GM18498 (cell line): Measurements from ENCODE around the gene NRSN2.

ENCODE experiments used
- ATAC-seq: cut with Tn5 transposase; IDR thresholded peaks from one replicate; pipeline ENCODE4 v1.9.1; 2021; ENCODE audit warnings: mild to moderate bottlenecking, moderate library complexity; ENCODE audit not compliant: unreplicated experiment

NRSN2 gene, protein sequence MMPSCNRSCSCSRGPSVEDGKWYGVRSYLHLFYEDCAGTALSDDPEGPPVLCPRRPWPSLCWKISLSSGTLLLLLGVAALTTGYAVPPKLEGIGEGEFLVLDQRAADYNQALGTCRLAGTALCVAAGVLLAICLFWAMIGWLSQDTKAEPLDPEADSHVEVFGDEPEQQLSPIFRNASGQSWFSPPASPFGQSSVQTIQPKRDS

DNA sequence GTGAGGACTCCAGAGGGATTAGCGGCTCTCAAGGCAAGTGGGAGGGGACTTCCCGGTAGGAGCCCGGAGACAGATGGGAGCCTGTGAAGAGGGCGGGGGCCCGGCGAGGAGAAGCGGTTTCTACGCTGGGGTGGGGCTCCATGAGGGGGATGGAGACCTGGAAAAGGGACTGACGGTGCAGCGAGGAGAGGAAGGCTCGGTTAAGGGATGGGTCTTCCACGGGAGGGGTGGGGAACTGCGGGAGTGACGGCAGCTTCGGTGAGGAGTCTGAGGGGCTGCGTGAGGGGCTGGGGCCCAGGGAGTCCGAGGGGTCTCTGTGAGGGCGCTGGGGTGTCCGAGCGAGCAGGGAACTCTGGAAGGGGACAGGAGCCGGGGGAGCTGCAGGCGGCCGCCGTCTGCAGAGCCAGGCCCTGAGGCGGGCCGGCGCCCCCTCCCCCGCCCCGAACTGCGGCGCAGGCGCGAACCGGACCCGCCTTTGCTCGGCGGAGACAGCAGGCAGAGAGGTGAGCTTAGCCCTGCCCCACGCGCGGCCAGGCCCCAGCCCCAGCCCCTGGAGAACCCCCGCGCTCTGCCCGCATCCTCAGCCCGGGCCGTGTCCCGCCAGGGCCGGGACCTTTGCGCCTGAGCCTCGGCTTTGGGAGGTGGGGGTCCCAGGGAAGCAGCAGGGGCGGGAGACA, at the start of gene NRSN2:
TSS of gene NRSN2 (plus strand) at position 472 of the 677 bp plus-strand sequence. CDS start 2,533 bp downstream, outside the sequence.
- ATAC-seq: peak; percentile 35

DNA sequence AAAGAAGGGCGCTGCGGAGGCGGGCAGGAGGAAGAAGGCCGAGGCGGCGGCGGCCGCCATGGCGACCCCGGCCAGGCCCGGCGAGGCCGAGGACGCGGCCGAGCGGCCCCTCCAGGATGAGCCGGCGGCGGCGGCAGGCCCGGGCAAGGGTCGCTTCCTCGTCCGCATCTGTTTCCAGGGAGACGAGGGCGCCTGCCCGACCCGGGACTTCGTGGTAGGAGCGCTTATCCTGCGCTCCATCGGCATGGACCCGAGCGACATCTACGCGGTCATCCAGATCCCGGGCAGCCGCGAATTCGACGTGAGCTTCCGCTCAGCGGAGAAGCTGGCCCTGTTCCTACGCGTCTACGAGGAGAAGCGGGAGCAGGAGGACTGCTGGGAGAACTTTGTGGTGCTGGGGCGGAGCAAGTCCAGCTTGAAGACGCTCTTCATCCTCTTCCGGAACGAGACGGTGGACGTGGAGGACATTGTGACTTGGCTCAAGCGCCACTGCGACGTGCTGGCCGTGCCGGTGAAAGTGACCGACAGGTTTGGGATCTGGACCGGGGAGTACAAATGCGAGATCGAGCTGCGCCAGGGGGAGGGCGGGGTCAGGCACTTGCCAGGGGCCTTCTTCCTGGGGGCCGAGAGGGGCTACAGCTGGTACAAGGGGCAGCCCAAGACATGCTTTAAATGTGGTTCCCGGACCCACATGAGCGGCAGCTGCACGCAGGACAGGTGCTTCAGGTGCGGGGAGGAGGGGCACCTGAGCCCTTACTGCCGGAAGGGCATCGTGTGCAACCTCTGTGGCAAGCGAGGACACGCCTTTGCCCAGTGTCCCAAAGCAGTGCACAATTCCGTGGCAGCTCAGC, 48.8 kb upstream of the NRSN2 start:
- peak; percentile 25 for ATAC-seq

DNA sequence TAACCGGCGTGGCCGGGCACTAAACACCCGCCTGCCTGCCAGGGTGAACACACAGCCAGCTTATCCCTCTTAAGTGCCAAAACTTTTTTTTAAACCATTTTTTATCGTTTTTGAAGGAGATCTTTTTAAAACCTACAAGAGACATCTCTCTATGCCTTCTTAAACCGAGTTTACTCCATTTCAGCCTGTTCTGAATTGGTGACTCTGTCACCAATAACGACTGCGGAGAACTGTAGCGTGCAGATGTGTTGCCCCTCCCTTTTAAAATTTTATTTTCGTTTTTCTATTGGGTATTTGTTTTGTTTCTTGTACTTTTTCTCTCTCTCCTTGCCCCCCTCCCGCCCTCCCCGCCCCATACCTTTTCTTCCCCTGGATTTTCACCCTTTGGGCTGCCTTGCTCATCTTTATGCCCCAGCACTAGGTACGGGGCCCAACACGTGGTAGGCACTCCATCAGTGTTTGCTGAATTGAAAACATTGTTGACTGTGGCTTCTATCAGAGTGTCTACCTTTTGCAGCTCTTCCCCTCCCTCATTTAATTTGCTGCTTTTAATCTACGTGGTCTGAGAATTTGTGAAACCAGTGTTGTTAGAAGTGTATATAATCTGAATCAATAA, 48.0 kb upstream of the NRSN2 start:
- ATAC-seq: no peak

DNA sequence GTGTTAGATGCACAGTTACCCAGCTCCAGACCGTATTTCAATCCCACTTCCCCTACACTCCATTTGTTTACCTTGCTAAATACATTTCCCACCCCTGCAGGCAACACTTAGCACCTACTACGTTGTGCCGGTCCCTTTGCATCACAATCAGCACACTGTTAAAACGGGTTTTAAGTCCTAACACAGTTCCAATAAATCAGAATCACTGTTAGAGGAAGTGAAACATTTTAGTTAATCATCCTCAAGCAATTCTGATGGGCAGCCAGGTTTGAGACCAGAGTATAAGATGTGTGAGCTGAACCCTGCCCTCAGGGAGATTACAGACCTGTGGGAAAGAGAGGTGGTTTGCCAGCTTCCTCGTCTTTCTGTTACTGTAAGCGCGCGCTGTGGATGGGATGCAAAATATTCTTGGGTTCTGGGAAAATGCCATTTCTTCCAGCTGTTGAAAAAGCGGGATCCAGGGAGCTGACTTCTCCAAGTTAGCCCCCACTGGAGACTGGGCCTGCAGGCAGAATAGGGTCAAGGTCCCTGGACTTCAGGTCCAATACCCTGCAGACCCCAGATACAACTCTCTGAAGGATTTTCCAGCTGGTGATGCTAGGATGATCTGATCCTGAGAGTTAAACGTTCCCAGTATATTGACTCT, 46.4 kb upstream of the NRSN2 start:
- ATAC-seq: no peak

DNA sequence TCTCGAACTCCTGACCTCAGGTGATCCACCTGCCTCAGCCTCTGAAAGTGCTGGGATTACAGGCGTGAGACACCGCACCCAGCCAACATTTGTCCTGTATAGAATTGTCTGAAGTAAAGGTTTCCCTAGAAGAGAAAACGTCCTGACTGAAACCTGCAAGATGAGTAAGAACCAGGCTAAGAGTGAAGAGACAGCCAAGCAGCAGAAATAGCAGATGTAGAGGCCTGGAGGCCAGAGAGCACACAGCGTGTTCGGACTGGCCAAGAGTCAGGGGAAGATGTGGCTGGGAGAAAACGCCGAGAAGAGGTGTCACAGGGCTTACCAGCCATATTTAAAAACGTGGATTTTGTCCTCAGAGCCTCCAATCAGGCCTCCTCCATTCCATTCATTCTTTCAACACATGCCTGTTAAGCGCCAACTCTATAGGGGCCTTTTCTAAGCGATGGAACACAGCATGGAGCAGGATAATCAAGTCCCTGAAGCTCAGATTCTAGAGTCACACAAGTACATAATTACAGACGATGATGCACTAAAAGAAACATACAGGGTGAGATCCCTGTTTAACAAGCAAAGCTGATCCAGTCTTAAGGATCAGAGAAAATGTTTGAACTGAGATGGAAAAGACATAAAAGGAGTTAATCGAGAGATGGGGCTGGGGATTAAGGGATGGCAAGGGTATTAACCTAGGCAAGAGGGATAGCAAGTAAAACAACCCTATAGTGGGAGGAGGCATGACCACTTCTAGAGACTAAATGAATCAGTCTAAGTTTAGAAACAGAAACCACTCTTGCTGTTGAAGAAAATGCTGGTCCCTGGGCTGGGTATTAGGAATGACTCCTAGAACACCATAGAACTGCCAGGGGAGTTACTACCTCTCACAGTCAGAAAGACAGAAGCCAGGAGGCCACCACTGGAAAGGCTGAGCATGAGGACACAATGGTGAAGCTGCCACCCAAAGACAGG, 44.7 kb upstream of the NRSN2 start:
- ATAC-seq: no peak

DNA sequence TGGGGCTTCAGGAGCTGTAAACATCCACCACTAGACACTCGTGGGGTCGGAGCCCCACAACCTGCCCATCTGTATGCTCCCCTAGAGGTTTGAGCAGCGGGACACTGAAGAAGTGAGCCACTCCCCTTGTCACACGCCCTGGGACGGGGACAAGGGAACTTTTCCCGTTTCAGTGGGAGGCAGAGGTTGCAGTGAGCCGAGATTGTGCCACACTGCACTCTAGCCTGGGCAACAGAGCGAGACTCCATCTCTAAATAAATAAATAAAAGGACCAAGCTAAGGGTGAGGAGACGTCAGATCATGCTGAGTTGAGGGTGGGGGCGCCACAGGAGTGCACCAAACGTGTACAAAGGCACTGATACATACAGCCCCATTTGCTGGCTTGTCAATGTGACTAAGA, 41.2 kb upstream of the NRSN2 start:
- ATAC-seq: no peak

DNA sequence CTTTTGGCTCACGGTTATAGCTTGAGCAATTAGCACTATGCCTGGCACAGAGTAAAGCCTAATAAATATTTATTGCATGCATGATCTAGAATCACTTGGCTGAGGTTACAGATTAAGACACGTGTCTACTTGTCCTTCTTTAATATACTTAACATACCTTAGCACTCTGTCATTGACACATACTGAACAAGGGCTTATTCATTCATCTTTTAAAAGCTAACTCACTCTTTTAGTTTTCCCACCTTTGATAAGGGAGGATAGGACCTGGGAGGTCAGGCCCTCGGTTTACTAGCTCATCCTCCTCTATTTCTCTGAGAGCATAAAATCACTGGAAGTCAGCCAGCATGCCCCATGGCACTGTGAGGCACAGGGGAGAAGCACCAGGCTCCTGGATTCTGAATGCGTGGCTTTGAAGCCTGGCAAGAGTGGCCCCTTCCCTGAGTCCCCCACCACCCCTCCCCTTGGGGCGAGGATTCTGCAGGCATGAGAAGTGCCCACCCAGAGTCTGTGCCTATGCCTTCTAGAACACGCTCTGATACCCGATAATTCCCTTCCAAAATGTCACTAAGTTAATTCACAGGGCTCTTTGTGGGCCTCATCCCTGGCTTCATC, 38.4 kb upstream of the NRSN2 start:
- no peak for ATAC-seq

DNA sequence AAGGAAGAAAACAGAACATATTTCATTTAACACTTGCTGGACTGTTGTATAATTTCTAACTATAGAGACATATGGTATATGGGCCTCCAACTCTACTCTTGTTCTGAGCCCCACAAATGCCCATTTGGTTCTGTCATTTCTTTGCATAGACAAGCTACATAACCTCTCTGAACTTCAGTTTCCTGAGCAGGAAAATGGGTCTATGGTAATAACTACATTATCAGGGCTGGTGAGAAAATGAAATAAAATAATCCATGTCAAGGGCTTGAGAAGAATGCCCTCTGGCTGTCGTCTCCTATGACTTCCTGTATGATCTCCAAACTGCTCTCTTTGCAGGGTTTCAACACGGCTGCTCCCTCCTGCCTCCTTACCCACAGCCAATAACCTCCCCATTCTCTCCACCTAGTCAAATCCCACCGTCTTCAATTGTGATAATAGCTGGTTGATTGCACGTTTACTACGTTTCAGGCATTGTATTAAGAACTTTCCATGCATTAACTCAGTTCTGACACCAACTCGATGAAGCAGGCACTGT, 37.5 kb upstream of the NRSN2 start:
- ATAC-seq: no peak

DNA sequence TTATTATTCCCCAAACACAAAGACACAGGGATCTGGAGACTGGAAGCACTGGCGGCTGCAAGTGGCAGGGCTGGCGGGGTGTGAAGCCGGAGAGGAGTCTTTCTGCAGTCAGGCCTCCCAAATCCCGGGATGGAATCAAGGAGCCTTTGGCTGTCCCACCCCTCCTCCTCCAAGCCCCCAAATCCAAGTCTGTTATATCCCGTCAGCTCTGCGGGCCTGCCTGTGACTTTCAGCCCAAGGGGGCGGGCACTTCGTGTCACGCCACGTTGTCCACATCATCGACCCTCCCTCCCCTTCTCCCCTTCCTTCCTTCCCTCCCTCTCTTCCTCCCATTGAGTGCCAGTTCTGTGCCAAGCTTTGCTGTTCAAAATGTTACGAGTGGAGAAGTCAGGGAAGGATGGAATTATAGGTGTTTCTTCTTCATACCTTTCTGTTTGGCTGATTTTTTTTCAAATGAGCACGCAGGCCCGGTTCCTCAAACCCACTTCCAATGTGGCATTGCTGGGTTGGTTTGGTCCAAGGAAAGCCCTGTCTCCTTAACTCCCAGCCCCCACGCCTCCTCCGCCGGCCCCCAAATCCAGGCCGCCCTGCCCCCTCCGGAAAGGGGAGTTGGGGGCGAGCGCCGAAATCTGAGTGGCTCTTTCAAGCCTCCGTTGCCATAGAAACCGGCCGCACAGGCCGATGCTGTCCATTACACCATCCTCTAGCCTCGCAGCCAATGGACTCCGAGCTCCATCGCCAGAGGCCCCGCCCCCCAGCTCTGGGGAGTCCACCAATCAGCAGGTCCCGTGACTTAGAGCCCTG, 36.9 kb upstream of the NRSN2 start:
- peak; percentile 99 for ATAC-seq

DNA sequence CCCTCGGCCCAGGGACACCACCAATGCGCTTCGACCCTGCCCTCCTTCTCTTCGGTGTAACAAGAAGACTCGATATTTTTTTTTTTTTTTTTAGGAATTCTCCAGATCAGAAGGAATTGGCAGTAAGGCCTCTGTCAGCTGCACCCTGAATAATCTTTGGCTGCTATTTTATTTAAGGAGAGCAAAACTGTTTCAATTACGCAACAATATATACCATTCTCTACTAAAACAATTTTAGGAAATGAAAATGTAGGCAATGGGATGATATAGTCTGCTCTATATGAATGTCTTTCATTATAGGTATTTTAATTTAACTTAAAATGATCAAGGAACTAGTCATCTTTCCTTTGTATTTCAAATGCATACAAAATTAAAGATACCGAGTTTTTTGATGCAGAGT, 36.3 kb upstream of the NRSN2 start:
- ATAC-seq: no peak

DNA sequence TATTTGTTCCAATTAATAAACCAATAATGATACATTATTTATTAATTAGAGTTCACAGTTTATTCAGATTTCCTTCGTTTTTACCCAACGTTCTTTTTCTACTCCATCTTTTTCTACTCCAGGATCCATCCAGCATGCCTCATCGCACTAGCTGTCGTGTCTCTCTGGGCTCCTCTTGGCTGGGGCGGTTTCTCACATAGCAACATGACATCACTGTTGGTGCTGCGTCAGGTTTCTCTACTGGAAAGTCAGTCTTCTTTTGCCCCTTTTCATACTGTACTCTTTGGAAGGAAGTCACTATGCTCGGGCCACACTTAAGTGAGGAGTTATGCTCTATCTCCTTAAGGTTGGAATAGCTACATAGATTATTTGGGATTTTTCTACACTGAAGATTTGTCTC, 35.3 kb upstream of the NRSN2 start:
- no peak for ATAC-seq

DNA sequence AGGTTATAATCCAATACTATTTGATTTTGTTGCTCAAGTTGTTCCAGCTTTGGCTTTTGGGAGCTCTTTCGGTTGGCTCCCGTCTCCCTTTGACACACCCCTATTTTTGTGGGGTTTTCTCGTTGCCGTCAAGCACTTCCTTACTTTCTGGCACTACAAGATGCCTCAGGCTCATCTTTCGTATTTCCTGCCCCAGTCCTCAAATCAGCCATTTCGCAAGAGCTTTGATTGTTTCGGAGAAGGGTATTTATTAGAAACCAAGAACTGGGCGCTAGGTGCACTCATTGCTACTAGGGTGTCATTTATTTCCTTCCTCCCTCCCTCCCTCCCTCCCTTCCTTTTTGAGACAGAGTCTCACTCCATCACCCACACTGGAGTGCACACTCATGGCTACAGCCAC, 34.8 kb upstream of the NRSN2 start:
- no peak for ATAC-seq

DNA sequence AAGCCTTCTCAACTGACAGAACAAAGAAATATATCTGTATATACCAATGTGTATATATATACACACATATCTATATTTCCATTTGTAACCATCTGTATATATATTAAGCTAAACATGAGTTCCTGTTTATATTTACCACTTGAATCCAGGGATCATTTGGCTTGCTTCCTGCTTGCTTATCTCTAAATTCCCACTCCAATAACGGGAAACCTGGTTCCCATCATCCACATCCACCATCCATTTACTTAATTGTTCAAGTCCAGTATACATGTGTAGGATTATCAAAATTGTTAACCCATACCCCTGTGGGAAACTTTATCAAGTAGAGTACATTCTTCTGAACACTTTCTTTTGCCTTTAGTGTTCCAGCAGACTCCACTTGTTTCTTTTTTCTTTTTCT, 34.0 kb upstream of the NRSN2 start:
- no peak for ATAC-seq

DNA sequence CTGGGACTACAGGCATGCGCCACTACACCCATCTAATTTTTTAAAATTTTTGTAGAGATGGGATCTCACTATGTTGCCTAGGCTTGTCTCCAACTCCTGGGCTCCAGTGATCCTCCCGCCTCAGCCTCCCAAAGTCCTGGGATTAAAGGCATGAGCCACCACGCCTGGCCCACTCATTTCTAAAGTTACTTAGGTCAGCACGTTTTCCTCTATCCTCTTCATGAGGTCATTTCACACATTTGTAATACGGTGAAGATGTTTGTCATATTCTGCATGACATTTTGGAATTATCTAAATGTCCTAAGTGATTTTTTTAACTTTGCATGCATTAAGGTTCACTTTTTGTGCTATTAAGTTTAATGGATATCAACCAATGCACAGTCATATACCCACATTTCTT, 33.5 kb upstream of the NRSN2 start:
- ATAC-seq: no peak

DNA sequence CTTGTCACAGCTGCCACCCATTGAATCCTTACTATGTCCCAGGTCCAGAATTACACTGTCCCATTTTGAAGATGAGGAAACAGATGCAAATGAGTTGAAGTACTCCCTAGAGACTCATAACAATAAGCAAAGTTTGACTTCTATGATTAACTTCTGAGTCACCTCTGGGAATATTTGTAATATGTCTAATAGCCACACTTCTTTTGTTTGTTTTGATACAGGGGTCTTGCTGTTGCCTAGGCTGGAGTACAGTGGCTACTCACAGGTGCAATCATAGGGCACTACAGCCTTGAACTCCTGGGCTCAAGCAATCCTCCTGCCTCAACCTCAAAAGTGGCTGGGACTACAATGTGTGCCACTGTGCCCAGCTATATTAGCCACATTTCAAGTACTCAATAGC, 33.0 kb upstream of the NRSN2 start:
- no peak for ATAC-seq

DNA sequence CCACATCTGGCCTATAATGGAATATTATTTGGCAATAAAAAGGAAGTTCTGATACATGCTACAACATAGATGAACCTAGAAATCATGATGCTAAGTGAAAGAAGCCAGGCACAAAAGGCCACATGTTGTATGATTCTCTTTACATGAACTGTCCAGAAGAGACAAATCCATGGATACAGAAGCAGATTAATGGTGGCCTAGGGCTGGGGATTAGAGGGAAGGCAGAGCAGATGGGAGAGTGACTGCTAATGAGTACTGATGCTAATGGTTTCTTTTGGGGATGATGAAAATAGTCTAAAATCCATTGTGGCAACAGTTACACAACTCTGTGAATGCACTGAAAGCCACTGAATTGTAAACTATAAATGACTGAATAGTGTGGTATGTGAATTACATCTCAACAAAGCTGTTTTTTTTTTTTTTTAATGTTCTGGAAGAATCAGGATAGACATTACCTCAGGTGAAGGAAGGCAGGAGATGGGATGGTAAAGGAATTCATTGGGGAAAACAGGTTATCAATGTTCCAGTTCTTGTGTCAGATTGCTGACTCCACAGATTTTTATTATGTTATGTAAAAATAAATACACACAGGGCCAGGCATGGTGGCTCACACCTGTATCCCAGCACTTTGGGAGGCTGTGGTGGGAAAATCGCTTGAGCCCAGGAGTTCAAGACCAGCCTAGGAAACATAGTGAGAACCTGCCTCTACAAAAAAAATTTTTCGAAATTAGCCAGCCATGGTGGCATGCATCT, 30.4 kb upstream of the NRSN2 start:
- ATAC-seq: no peak

DNA sequence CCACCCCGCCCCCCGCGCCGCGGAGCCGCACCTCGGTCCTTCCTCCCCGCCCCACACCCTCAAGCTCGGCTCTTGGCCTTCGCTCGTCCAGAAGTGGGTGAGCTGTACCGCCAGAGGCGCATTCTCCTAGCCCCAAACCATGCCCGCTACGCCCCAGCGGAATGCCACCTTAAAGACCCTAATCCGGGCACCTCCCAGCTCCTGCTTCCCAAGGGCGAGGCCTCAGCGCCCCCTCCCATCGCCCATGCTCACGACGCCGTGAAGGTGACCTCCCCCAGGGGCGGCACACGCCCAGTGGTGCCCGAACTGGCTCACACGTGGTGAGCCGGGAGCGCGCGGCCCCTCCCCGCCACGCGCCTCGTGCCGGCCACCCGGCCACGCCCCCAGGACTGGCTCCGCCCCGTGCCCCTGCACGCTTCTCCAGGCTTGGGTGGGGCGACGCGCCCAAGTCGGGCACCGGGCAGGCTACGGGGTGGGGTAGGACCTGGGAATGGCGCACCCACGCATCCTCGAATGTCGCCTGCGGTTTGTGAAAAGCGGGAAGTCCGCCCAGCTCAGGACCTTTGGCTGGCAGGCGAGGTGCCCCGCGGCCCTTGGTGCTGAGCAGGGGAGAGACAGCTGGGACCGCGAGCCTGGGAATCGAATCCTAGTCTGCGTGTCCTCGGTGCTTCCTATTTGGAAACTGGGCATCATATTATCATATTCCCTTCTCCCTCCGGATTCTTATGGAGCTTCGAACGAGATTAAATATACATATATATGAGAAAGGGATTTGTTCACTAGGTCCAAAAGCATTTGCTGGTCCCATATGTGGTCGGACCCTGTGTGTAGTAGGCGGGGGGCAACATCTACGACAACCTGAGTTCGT, 22.5 kb upstream of the NRSN2 start:
- ATAC-seq: peak; percentile 57
